Measurements from ENCODE around the gene TAAR9. TPM values are rescaled to one million over a fixed set of nuclear protein-coding genes. Genes with fewer than 3 reads are reported as not detected.

The TAAR9 gene, protein sequence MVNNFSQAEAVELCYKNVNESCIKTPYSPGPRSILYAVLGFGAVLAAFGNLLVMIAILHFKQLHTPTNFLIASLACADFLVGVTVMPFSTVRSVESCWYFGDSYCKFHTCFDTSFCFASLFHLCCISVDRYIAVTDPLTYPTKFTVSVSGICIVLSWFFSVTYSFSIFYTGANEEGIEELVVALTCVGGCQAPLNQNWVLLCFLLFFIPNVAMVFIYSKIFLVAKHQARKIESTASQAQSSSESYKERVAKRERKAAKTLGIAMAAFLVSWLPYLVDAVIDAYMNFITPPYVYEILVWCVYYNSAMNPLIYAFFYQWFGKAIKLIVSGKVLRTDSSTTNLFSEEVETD
- total RNA-seq = not detected
- not detected for polyA plus RNA-seq
- long read RNA-seq, donor 1 = 0 reads
- long read RNA-seq, donor 2 = 0 reads
- long read RNA-seq, donor 3 = 0 reads
- long read RNA-seq, donor 4 = 0 reads
- long read RNA-seq, donor 5 = 0 reads
- long read RNA-seq, donor 6 = 0 reads
- long read RNA-seq, donor 7 = 0 reads
- long read RNA-seq, donor 8 = 0 reads
- long read RNA-seq, donor 9 = 0 reads
- long read RNA-seq, donor 10 = 0 reads

DNA sequence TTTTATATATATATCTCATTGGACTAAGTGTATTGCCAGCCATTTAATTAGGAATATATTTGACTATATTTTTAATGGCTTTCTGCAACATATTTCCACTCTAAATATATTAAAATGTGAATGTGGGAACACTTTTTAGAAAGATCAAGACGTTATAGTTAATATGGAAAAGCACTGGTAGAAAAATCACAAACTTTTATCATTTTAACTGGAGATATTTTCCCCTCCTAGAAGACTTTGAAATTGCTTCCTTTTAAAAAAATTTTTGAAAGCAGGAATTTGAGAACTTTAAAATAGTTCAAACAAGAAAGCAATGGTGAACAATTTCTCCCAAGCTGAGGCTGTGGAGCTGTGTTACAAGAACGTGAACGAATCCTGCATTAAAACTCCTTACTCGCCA is at the start of gene TAAR9:
TSS of gene TAAR9 (plus strand) at position 301 of the 400 bp plus-strand sequence. CDS start at position 314, 13 bp downstream.
- WGBS = 92% methylated on average over 4 of the region's 4 CpGs
- no peak for DNase-seq (ENCODE audit: low read depth in 6 of 9, low spot score in 9 of 9)
- no peaks in the 10 kb centered on the region for H3K4me1 ChIP-seq (ENCODE audit: control insufficient read depth in 2 of 2, insufficient read depth in 2 of 2, low read length in 2 of 2)
- H3K27ac ChIP-seq (ENCODE audit: low read depth in 1 of 2, low read length in 1 of 2) = no peak within 1 kb of the TSS
- H3K4me3 ChIP-seq (ENCODE audit: low read length in 2 of 2) = no peak within 1 kb of the TSS
- H3K27me3 ChIP-seq (ENCODE audit: control insufficient read depth in 2 of 2, insufficient read depth in 1 of 2, low read length in 1 of 2) = no peaks in the 10 kb centered on the region
- H3K9me3 ChIP-seq (ENCODE audit: control insufficient read depth in 2 of 2, insufficient read depth in 1 of 2, low read length in 1 of 2) = no peaks in the 10 kb centered on the region
- H3K36me3 ChIP-seq (ENCODE audit: control insufficient read depth in 2 of 2, insufficient read depth in 2 of 2, low read length in 1 of 2) = no peaks in the 10 kb centered on the region

DNA sequence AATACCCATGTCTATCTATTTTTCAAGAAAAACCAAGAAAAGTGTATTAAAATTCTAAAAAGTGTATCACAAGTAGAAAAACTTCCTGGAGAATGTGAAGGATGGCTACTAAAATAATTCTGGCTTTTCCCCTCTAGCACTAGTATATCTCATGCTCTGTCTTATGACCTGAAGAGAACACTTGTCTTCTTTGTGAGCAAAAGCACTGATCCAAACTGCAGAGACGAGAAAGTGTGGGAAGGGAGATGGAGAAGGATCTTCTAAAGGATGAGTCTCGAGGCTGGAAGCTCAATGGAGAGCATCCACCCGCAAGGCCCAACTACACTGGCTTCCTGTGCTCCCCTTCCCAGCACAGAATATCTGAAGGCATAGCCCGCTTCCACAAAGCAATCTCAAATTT is 48.7 kb upstream of the TAAR9 start:
- Histone ChIP-seq H3K27ac (ENCODE audit: low read depth in 1 of 2, low read length in 1 of 2) (no peak overlapping the region), H3K4me3 (ENCODE audit: low read length in 2 of 2) (no peak overlapping the region), H3K27me3 (ENCODE audit: control insufficient read depth in 2 of 2, insufficient read depth in 1 of 2, low read length in 1 of 2) (no peaks in the 10 kb centered on the region), H3K4me1 (ENCODE audit: control insufficient read depth in 2 of 2, insufficient read depth in 2 of 2, low read length in 2 of 2) (no peaks in the 10 kb centered on the region), H3K9me3 (ENCODE audit: control insufficient read depth in 2 of 2, insufficient read depth in 1 of 2, low read length in 1 of 2) (no peaks in the 10 kb centered on the region), H3K36me3 (ENCODE audit: control insufficient read depth in 2 of 2, insufficient read depth in 2 of 2, low read length in 1 of 2) (no peaks in the 10 kb centered on the region)
- no peak for DNase-seq (ENCODE audit: low read depth in 6 of 9, low spot score in 9 of 9)
- 98% methylated on average over 4 of the region's 4 CpGs for WGBS

DNA sequence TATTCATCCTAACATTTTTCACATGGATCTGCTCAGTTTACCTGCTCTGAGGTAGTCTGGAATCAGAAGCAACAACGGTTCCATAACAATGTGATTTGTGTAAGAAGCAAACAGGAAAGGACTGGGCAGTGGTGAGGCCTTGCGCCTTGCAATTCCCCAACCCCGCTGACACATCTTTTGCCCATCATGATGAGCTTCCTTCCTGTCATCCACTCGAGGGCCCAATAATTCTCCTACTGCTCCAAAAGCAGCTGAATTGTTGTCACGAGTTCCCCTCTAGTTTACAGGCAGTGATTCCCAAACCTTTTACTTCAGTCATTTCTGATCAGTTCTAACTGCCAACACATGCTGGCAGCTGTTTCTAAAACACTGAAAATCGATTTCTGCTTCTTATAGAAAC is 48.1 kb upstream of the TAAR9 start:
- Histone ChIP-seq H3K4me1 (ENCODE audit: control insufficient read depth in 2 of 2, insufficient read depth in 2 of 2, low read length in 2 of 2) (no peaks in the 10 kb centered on the region), H3K9me3 (ENCODE audit: control insufficient read depth in 2 of 2, insufficient read depth in 1 of 2, low read length in 1 of 2) (peaks cover 0 to 2% of the 10 kb centered on the region in 2 donors), H3K4me3 (ENCODE audit: low read length in 2 of 2) (no peak overlapping the region), H3K27me3 (ENCODE audit: control insufficient read depth in 2 of 2, insufficient read depth in 1 of 2, low read length in 1 of 2) (no peaks in the 10 kb centered on the region), H3K36me3 (ENCODE audit: control insufficient read depth in 2 of 2, insufficient read depth in 2 of 2, low read length in 1 of 2) (no peaks in the 10 kb centered on the region), H3K27ac (ENCODE audit: low read depth in 1 of 2, low read length in 1 of 2) (no peak overlapping the region)
- no peak for DNase-seq (ENCODE audit: low read depth in 6 of 9, low spot score in 9 of 9)
- WGBS = 60% methylated on average over 6 of the region's 6 CpGs

DNA sequence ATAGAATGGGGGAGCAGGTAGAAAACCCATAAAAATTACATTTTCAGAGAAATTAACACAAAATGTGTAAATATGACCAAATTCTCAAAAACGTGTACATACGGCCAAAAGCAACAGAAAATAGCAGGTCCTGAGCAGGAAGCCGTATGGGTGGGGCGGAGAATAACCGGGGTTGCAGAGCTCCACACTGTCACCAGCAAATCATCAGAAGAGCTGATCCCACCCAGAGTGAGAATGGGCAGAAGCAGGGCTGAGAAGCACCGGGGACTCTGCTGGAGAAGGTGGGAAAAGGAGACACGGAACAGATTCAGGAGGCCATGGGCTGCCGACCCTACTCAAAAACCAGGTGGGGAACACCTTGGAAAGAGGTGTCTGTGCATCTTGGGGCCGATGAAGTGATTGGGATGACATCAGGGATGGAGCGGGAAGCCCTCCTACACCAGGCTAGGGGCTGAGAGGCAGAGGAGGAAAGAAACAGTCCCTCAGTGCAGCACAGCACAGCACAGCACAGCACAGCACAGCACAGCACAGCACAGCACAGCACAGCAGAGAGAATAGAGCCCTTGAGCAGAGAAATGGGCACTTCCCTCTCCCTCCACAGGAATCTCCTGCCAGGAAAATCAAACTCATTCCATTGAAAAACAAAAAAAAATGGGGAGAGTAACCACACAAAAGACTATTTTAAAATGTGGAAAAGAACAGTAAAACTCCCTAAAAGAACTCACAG is 47.4 kb upstream of the TAAR9 start:
- Histone ChIP-seq H3K4me1 (ENCODE audit: control insufficient read depth in 2 of 2, insufficient read depth in 2 of 2, low read length in 2 of 2) (no peaks in the 10 kb centered on the region), H3K27ac (ENCODE audit: low read depth in 1 of 2, low read length in 1 of 2) (no peak overlapping the region), H3K9me3 (ENCODE audit: control insufficient read depth in 2 of 2, insufficient read depth in 1 of 2, low read length in 1 of 2) (peaks cover 0 to 2% of the 10 kb centered on the region in 2 donors), H3K27me3 (ENCODE audit: control insufficient read depth in 2 of 2, insufficient read depth in 1 of 2, low read length in 1 of 2) (no peaks in the 10 kb centered on the region), H3K36me3 (ENCODE audit: control insufficient read depth in 2 of 2, insufficient read depth in 2 of 2, low read length in 1 of 2) (no peaks in the 10 kb centered on the region), H3K4me3 (ENCODE audit: low read length in 2 of 2) (no peak overlapping the region)
- DNase-seq (ENCODE audit: low read depth in 6 of 9, low spot score in 9 of 9) = no peak
- 90% methylated on average over 10 of the region's 10 CpGs for WGBS

DNA sequence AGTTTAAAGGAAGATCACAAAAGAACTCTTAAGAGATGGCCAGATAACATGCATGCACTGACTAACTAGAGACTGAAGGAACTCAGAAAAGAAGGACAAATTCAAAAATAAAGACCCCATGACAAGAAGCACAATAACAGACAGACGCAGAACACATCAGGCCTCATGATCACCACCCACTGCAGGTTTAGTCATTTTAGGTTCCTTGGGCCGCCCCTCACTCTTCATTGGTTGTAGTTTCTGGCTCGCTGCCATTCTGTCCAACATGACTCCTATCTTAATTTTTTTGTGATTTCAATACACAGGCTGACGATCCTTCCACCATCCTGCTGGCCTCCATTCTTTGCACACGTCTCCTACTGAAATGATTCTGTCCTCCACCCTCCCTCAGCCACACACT is 46.8 kb upstream of the TAAR9 start:
- DNase-seq (ENCODE audit: low read depth in 6 of 9, low spot score in 9 of 9) = no peak
- H3K9me3 ChIP-seq (ENCODE audit: control insufficient read depth in 2 of 2, insufficient read depth in 1 of 2, low read length in 1 of 2) = peaks cover 0 to 2% of the 10 kb centered on the region in 2 donors
- H3K27me3 ChIP-seq (ENCODE audit: control insufficient read depth in 2 of 2, insufficient read depth in 1 of 2, low read length in 1 of 2) = no peaks in the 10 kb centered on the region
- H3K4me1 ChIP-seq (ENCODE audit: control insufficient read depth in 2 of 2, insufficient read depth in 2 of 2, low read length in 2 of 2) = no peaks in the 10 kb centered on the region
- H3K36me3 ChIP-seq (ENCODE audit: control insufficient read depth in 2 of 2, insufficient read depth in 2 of 2, low read length in 1 of 2) = no peaks in the 10 kb centered on the region
- no peak overlapping the region for H3K4me3 ChIP-seq (ENCODE audit: low read length in 2 of 2)
- 98% methylated on average over 5 of the region's 5 CpGs for WGBS
- no peak overlapping the region for H3K27ac ChIP-seq (ENCODE audit: low read depth in 1 of 2, low read length in 1 of 2)

DNA sequence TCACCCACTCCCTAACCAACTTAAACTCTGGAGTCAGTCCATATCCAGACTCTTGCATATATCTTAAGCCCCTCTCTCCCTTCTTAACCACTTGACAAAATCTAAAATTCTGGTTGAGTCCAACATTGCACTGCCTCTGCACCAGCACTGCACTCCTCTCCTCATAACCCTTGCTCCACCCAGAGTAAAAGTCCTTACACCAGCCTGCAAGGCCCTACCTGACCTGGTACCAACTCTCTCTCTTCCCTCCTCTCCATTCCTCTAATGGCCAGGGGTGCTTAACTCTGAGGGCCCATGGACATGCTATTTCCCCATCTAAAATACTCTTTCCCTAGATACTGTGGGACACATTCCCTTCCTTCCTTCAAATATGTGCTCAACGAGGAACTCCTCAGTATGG is 46.2 kb upstream of the TAAR9 start:
- no peak overlapping the region for H3K4me3 ChIP-seq (ENCODE audit: low read length in 2 of 2)
- WGBS = 95% methylated on average over 1 of the region's 1 CpG
- DNase-seq (ENCODE audit: low read depth in 6 of 9, low spot score in 9 of 9) = no peak
- H3K27ac ChIP-seq (ENCODE audit: low read depth in 1 of 2, low read length in 1 of 2) = no peak overlapping the region
- H3K9me3 ChIP-seq (ENCODE audit: control insufficient read depth in 2 of 2, insufficient read depth in 1 of 2, low read length in 1 of 2) = peaks cover 0 to 2% of the 10 kb centered on the region in 2 donors
- H3K36me3 ChIP-seq (ENCODE audit: control insufficient read depth in 2 of 2, insufficient read depth in 2 of 2, low read length in 1 of 2) = no peaks in the 10 kb centered on the region
- no peaks in the 10 kb centered on the region for H3K27me3 ChIP-seq (ENCODE audit: control insufficient read depth in 2 of 2, insufficient read depth in 1 of 2, low read length in 1 of 2)
- no peaks in the 10 kb centered on the region for H3K4me1 ChIP-seq (ENCODE audit: control insufficient read depth in 2 of 2, insufficient read depth in 2 of 2, low read length in 2 of 2)

DNA sequence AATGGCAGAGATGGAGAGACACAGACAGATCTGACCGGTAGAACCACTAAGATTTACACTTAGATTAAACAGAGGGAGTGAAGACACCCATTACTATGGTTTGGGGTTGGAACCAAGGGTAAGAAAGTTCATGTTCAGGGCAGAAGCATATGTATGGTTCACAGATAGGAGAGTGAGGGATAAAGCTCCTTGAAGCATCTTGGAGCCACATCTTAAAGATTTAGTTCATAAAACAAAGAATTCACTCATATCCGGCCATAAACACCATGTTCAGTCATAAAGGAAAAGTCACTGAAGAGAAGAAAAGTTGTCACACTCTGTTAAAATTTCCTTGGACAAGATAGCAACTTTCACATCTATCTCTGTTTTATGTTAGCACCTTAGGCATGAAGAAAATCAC is 43.1 kb upstream of the TAAR9 start:
- H3K4me3 ChIP-seq (ENCODE audit: low read length in 2 of 2) = no peak overlapping the region

DNA sequence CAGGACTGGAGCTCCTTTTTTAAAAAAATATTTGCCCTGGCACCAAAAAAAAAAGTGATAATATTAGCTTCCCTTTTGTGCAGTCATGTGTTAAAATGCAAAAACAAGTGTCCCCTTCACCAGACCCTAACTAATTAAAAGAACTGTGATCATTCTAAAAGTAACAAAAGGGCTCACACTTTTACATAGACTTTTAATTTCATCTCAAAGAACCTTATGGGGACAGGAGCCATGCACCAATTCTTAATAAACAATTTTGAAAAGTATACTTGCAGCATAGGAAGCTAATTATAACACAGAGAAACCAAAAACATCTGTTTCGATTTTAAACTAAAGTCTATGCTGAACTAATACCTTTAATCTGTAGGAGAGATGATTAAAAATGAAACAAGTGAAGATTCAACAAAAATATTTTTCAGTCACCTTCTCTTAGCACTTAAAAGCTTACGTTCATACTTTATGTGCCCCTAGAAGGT is 42.4 kb upstream of the TAAR9 start:
- H3K27ac ChIP-seq (ENCODE audit: low read depth in 1 of 2, low read length in 1 of 2) = no peak overlapping the region
- no peaks in the 10 kb centered on the region for H3K27me3 ChIP-seq (ENCODE audit: control insufficient read depth in 2 of 2, insufficient read depth in 1 of 2, low read length in 1 of 2)
- H3K9me3 ChIP-seq (ENCODE audit: control insufficient read depth in 2 of 2, insufficient read depth in 1 of 2, low read length in 1 of 2) = peaks cover 0 to 2% of the 10 kb centered on the region in 2 donors
- peaks cover 0 to 5% of the 10 kb centered on the region in 2 donors for H3K36me3 ChIP-seq (ENCODE audit: control insufficient read depth in 2 of 2, insufficient read depth in 2 of 2, low read length in 1 of 2)
- no peaks in the 10 kb centered on the region for H3K4me1 ChIP-seq (ENCODE audit: control insufficient read depth in 2 of 2, insufficient read depth in 2 of 2, low read length in 2 of 2)
- no peak for DNase-seq (ENCODE audit: low read depth in 6 of 9, low spot score in 9 of 9)
- 78% methylated on average over 2 of the region's 2 CpGs for WGBS
- no peak overlapping the region for H3K4me3 ChIP-seq (ENCODE audit: low read length in 2 of 2)

More for the DNA sequence above, 43.1 kb upstream of the TAAR9 start:
- no peaks in the 10 kb centered on the region for H3K27me3 ChIP-seq (ENCODE audit: control insufficient read depth in 2 of 2, insufficient read depth in 1 of 2, low read length in 1 of 2)
- peaks cover 0 to 2% of the 10 kb centered on the region in 2 donors for H3K9me3 ChIP-seq (ENCODE audit: control insufficient read depth in 2 of 2, insufficient read depth in 1 of 2, low read length in 1 of 2)
- no peak overlapping the region for H3K27ac ChIP-seq (ENCODE audit: low read depth in 1 of 2, low read length in 1 of 2)
- WGBS = 94% methylated on average over 2 of the region's 2 CpGs
- no peaks in the 10 kb centered on the region for H3K4me1 ChIP-seq (ENCODE audit: control insufficient read depth in 2 of 2, insufficient read depth in 2 of 2, low read length in 2 of 2)
- H3K36me3 ChIP-seq (ENCODE audit: control insufficient read depth in 2 of 2, insufficient read depth in 2 of 2, low read length in 1 of 2) = peaks cover 0 to 5% of the 10 kb centered on the region in 2 donors
- no peak for DNase-seq (ENCODE audit: low read depth in 6 of 9, low spot score in 9 of 9)
